Measurements from ENCODE around the gene ATP6V1F.
A peak's percentile ranks its signal among the peaks of the same experiment; 100 is the strongest.

The ATP6V1F gene

DNA sequence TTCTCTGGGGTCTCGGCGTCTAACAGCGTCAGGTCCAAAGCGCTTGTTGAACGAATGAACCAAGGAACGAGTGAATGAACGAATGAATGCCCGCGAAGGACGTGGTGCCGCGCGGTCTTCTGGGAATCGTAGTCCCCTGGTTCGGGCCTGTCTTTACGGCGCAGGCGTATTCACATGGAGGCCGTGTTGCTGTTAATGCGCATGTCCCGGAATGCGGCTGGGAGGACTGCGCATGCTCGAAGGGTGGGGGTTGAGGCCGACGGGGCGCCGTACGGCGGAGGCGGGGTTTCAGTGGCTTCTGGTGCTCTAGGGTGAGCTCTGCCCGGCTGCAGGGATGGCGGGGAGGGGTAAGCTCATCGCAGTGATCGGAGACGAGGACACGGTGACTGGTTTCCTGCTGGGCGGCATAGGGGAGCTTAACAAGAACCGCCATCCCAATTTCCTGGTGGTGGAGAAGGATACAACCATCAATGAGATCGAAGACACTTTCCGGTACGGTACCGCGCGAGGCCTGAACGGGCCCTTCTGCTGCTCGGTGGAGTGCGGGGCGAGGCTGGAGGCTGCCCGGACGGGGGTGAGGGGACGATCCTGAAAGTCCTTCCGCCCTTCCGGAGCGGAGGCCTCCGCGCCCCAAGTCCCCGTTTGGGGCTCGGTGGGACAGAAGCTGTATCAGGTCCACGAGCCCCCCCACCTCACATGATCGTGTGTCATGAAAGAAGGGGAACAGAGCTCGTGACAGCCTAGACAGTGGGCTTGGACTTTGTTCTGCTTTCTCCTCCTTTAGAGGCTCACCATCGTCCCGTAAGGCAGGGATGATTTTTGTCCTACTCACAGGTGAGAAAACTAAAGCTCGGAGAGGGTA lies at the start of gene ATP6V1F:
Gene ATP6V1F (plus strand): TSS at position 286 of the 862 bp plus-strand sequence. CDS start 49 bp downstream, at position 335.
- DNase-seq: peak; percentile 100

GRCh38 chr7:128814499-128814898 lies 48.2 kb upstream of the ATP6V1F start:
- no peak for DNase-seq

- no peak for DNase-seq
These were observed 47.2 kb upstream of the ATP6V1F start for GRCh38 chr7:128815289-128815942.

GRCh38 chr7:128818694-128819093 lies 44.0 kb upstream of the ATP6V1F start:
- DNase-seq: no peak

- no peak for DNase-seq
These were observed 40.9 kb upstream of the ATP6V1F start for GRCh38 chr7:128821724-128822123.

- DNase-seq: no peak
These were observed 36.1 kb upstream of the ATP6V1F start for GRCh38 chr7:128826512-128826911.

DNA sequence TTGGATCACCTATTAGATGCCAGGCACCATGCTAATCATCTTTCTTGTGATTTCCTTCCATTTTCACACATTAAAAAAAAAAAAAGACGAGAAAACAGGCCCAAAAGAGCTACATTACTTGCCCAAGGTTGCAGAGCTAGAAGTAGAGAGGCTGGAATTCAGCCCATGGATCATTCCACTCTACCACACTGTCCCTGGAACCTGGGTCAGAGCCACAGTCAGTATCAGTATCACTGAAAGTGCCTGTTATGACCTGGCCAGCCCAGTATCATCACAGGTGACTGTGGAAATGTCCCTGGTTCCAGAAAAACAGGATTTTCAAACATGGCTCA lies 35.8 kb upstream of the ATP6V1F start:
- no peak for DNase-seq

DNA sequence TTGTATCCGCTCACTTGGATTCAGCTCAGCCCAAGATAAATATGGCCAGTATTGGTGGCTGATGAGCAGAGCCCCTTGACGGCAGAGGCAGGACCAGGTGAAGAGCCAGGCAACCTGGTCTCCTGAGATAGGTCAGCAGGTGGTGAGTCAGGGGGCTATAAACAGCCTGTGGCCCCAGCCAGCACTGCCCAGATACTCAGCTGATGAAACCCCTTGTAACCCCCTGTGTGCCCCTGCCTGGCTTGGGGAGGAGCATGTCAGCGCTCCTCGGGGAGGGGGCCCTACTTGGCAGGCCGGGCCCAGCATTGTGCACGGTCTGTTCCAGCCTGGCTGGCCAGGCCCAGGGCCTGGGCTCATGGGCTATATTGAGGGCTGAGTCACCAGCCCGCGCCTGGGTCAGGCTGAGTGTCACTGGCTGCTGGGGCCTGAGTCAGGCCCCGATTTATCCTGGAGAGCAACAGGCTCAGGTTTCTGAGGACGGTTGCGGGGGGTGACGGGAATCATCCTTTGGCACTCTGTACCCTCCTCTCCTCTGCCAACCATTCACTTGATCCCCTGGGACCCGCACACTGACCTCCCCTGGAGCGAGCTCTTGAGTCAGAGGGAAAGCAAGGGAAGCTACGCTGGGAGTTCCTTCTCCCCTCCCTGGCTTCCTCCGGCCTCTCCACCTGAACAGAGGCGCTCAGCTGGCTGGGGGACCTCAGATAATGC lies 35.3 kb upstream of the ATP6V1F start:
- no peak for DNase-seq

- no peak for DNase-seq
These were observed 34.5 kb upstream of the ATP6V1F start for GRCh38 chr7:128827971-128828711.

GRCh38 chr7:128829391-128830166 lies 33.1 kb upstream of the ATP6V1F start:
- DNase-seq: no peak

DNA sequence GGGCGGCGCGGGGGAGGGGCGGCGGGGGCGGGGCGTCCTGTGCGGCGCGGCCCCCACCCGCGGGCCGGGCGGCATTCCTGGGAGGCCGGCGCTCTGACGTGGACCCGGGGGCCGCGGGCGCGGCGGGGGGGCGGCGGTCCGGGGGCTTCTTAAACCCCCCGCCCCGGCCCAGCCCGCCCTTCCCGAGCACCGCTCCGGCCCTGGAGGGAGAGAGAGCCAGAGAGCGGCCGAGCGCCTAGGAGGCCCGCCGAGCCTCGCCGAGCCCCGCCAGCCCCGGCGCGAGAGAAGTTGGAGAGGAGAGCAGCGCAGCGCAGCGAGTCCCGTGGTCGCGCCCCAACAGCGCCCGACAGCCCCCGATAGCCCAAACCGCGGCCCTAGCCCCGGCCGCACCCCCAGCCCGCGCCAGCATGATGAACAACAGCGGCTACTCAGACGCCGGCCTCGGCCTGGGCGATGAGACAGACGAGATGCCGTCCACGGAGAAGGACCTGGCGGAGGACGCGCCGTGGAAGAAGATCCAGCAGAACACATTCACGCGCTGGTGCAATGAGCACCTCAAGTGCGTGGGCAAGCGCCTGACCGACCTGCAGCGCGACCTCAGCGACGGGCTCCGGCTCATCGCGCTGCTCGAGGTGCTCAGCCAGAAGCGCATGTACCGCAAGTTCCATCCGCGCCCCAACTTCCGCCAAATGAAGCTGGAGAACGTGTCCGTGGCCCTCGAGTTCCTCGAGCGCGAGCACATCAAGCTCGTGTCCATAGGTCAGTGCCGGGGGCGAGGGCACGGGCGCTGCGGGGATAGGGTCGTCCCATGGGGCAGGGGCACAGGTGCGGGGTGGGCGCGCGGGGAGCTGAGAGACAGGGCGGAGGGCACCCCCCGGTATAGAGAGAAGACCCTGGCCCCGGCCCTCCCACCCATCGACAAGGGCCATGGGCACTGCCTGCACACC lies 32.2 kb upstream of the ATP6V1F start, which contains the start of gene FLNC:
Gene FLNC (plus strand): TSS at position 176 of the 947 bp plus-strand sequence. CDS start 232 bp downstream, at position 408.
- DNase-seq: peak; percentile 48

- no peak for DNase-seq
These were observed 31.3 kb upstream of the ATP6V1F start for GRCh38 chr7:128831178-128831993.

DNA sequence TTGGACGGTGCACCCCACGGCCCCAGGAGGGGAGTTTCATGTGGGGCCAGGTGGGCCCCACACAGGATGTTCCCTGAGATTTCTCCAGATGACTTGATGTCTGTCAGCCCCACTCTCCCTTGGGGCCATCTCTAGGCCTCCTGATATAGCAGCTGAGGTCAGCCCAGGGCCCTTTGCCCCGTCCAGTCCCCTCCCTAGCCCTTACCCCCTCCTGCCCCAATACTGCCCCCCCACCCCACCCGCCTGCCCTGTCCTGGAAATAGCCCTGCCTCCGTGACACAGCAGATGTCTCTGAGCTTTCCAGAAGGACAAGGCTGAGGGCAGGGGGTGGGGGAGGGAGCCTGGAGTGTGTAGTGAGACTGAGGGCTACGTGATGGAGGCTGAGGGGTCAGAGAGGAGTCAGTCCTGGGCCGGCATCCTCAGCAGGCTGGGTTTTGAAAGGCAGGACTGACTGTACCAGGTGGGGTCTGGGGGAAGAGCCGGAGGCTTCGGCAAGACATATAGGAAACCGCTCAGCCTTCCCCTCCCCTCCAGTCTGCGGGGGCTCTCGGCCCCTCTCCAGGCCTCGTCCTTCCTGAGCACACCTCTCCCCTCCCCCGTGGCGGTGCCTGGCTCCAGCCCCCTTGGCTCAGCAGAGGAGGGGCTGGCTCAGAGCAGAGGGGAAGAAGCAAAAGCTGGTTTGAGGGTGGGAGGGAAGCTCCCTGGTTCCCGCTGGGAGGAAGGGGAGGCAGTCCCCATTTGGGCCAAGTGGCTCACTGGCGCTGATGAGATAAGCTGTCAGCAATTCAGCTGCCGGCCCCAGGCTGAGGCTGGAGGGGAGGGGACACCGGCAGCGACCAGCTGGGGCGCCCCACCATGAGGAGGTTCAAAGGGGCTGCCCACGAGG lies 30.4 kb upstream of the ATP6V1F start:
- DNase-seq: no peak

- no peak for DNase-seq
These were observed 29.8 kb upstream of the ATP6V1F start for GRCh38 chr7:128832880-128833147.

DNA sequence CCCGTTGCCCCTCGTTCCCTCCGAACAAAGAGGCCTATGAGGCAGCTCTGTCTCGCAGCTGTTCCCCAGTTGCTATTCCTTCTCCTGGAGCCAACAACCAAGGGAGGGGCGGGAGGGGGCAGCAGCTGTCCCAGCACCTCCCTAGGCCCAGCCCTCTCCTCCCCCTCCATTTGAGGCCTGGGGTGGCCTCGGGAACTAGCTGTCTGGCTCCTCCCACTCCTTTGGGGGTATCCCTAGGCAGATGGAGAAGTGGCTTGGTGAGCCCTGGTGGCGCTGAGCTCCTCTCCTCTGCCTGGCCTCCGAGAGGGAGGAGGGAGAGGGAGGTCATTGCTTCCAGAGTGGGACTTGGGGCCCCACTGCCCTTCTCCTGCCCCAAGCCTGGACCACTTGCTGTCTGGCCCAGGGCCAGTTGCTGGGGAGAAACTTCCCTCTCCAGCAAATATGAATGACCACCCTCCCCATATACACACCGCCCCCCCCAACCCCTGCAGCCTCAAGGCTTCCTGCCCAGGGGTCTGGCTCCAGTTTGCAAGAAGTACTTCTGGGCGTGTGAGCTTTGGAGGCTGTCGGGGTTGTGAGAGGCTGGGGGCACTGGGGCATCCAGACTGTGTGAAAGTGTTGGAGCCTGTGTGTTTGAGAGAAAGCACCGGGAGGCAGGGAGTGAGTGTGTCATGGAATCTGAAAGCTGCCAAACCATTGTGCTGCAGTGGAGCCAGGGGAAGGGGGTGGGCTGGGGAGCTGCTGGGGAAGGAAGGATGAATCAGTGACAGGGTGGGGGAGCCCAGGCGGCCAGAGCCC lies 29.3 kb upstream of the ATP6V1F start:
- DNase-seq: no peak

GRCh38 chr7:128833946-128834325 lies 28.7 kb upstream of the ATP6V1F start:
- no peak for DNase-seq

GRCh38 chr7:128835231-128835751 lies 27.4 kb upstream of the ATP6V1F start:
- no peak for DNase-seq

Measured in activated T-cell treated with anti-CD3 and anti-CD28 coated beads, Interleukin-2, amount 50 U/mL, for 1 hour (primary cell).